Activated CD4-positive, alpha-beta T cell treated with anti-CD3 and anti-CD28 coated beads, Interleukin-2, amount 50 U/mL, for 16 hours (primary cell): Measurements from ENCODE around the gene POMP.

Source experiments
- DNase-seq: peaks from one replicate; pipeline ENCODE4 v3.0.0-alpha.2; 2020

POMP gene

GRCh38 chr13:28658796-28659620, at the start of gene POMP:
TSS of gene POMP (plus strand) at chr13:28659130. CDS start at chr13:28659185, 55 bp downstream.
- peak; percentile 92 for DNase-seq

GRCh38 chr13:28609381-28609780, 49.5 kb upstream of the POMP start:
- DNase-seq = no peak

GRCh38 chr13:28609926-28610325, 49.0 kb upstream of the POMP start:
- no peak for DNase-seq

- DNase-seq = peak; percentile 29
These were observed 47.9 kb upstream of the POMP start for GRCh38 chr13:28610996-28611395.

- peak; percentile 42 for DNase-seq
These were observed 47.2 kb upstream of the POMP start for GRCh38 chr13:28611654-28612131.

GRCh38 chr13:28613562-28613961, 45.4 kb upstream of the POMP start:
- no peak for DNase-seq

GRCh38 chr13:28615916-28616446, 42.9 kb upstream of the POMP start:
- DNase-seq = no peak

- no peak for DNase-seq
These were observed 40.5 kb upstream of the POMP start for GRCh38 chr13:28618230-28618994.

- no peak for DNase-seq
These were observed 38.7 kb upstream of the POMP start for GRCh38 chr13:28620011-28620830.

- no peak for DNase-seq
These were observed 37.5 kb upstream of the POMP start for GRCh38 chr13:28621449-28621848.

- DNase-seq = no peak
These were observed 36.6 kb upstream of the POMP start for GRCh38 chr13:28622286-28622685.

- DNase-seq = no peak
These were observed 34.9 kb upstream of the POMP start for GRCh38 chr13:28623782-28624706.

- no peak for DNase-seq
These were observed 34.1 kb upstream of the POMP start for GRCh38 chr13:28624707-28625432.

GRCh38 chr13:28626266-28626665, 32.7 kb upstream of the POMP start:
- no peak for DNase-seq

- no peak for DNase-seq
These were observed 30.7 kb upstream of the POMP start for GRCh38 chr13:28628241-28628640.

GRCh38 chr13:28630869-28631268, 28.1 kb upstream of the POMP start:
- no peak for DNase-seq

GRCh38 chr13:28631801-28632200, 27.1 kb upstream of the POMP start:
- DNase-seq = no peak

- no peak for DNase-seq
These were observed 22.9 kb upstream of the POMP start for GRCh38 chr13:28636069-28636468.

GRCh38 chr13:28636677-28637317, 22.1 kb upstream of the POMP start:
- DNase-seq = peak; percentile 68

GRCh38 chr13:28637714-28638355, 21.1 kb upstream of the POMP start:
- no peak for DNase-seq
